Omental fat pad (tissue), 4 donors: ENCODE data around the gene IREB2. TPM values are rescaled to one million over a fixed set of nuclear protein-coding genes. Genes with fewer than 3 reads are reported as not detected.

Experiments
- ATAC-seq: fragments of 150-250 bp; one replicate; pipeline ENCODE4 v1.9.1; 2016; ENCODE audit warnings: mild to moderate bottlenecking, moderate library complexity; ENCODE audit not compliant: low FRiP score
- DNase-seq: peaks from one replicate; pipeline ENCODE4 v3.0.0-alpha.2; 2019; ENCODE audit warnings: low spot score
- total RNA-seq, 4 donors: library from RNA; depleted of rRNA; stranded (reverse); fragments of >200 nt; gene quantifications; one replicate each; pipeline ENCODE4 v1.1.0, GENCODE V29; 2016
- TF ChIP-seq, protein P1 (sequence below), 3 donors: fragments of 450-650 bp; IDR thresholded peaks; one replicate each; pipeline ENCODE4 v1.5.1; 2016 to 2017; ENCODE audit warnings: antibody characterized with exemption in 3 of 3, mild to moderate bottlenecking in 3 of 3, moderate library complexity in 2 of 3

The IREB2 gene
- total RNA-seq, 4 donors from 2014 or later: 24.0 to 46.5 (median 33.2) TPM

DNA sequence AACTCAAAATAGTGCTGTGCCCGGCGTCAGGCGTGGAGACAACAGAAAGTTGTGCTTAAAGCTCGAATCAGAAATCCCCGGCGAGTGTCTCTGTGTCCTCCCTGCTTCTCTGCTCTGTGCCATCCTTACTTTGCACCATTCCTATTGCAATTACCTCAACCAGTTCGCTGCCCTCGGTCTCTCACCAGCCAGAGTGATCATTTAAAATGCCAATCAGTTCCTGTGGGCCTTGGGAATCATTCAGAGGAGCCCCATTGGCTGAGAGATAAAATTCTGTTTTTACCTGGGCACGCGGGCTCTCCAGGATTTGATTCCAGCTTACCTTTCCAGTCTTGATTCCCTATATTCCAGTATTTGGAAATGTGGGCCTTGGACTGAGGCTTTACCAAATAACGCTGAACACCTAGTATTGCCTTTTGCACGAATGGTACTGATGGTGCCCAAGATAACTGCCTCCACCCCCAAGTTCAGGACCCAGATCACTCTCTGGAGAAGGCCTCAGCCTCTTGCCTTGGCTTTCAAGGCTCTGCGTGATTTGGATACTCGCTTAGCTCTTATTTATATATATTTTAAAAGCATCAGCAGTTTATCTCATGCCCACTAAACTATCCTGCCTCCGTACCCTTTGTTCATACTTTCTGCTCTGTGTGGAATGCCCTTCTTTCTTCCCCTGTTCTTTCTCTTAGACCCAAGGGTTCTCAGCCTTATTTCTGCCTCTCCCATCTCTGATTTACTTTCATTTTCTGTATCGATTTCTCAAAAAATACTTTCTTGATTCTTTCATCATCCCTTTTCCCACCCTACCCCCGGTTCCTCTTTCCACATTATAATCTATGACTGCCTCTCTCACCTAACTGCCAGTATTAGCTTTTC is 103.1 kb downstream of the IREB2 start:
- DNase-seq: no peak
- ATAC-seq: no peak
- TF ChIP-seq, protein P1, sequence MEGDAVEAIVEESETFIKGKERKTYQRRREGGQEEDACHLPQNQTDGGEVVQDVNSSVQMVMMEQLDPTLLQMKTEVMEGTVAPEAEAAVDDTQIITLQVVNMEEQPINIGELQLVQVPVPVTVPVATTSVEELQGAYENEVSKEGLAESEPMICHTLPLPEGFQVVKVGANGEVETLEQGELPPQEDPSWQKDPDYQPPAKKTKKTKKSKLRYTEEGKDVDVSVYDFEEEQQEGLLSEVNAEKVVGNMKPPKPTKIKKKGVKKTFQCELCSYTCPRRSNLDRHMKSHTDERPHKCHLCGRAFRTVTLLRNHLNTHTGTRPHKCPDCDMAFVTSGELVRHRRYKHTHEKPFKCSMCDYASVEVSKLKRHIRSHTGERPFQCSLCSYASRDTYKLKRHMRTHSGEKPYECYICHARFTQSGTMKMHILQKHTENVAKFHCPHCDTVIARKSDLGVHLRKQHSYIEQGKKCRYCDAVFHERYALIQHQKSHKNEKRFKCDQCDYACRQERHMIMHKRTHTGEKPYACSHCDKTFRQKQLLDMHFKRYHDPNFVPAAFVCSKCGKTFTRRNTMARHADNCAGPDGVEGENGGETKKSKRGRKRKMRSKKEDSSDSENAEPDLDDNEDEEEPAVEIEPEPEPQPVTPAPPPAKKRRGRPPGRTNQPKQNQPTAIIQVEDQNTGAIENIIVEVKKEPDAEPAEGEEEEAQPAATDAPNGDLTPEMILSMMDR (IDR thresholded peaks at IDR 0.05): no peak

DNA sequence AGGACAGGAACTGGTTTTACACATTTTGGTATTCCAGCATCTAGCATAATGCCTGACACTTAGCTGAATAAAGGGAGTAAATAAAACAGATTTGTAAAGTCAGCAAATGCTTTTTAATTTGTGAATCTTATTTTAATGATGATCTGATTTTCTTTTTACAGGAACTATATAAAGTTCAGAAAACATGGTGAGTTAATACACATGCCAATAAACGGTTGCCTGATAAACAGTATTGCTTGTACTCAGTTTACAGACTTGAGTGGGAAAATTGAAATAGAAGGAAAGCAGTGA is 103.7 kb downstream of the IREB2 start:
- no peak for ATAC-seq

DNA sequence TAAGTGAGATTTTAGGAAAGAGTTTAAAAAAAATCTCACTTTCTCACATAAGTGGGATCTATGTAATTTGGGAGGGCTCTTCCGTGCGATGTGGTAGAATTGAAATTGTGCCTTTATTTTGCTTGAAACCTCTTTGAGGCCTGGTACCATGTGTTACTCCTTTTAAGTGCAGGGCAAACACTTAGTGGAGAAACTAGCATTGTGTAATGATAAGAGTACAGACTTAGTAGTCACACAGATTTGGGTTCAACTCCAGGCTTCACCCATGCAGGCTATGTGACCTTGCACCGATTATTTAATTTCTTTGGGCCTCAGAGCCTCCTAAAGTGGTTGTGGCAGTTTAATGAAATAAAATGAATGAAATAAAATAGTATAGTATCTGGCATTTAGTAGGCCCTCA is 104.6 kb downstream of the IREB2 start:
- no peak for ATAC-seq
- TF ChIP-seq, protein P1 (IDR thresholded peaks at IDR 0.05): no peak
- DNase-seq: no peak

More for the DNA sequence above, 103.7 kb downstream of the IREB2 start:
- TF ChIP-seq, protein P1 (IDR thresholded peaks at IDR 0.05): no peak
- DNase-seq: no peak

DNA sequence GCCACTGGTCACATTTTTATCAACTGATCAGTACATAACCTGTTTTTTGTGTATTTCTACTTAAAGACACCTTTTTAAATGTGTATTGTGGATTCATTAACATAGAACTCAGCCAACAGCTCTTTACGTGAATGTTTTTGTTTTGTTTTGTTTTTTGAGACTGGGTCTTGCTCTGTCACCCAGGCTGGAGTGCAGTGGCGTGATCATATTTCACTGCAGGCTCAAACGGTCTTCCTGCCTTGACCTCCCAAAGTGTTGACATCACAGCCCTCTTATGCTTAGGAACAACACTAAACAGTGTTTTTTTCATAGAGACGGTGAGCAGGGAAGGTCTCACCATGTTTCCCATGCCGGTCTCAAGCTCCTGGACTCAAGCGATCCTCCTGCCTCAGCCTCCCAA is 112.2 kb downstream of the IREB2 start:
- ATAC-seq (no peak), DNase-seq (no peak)
- TF ChIP-seq, protein P1 (IDR thresholded peaks at IDR 0.05): no peak

DNA sequence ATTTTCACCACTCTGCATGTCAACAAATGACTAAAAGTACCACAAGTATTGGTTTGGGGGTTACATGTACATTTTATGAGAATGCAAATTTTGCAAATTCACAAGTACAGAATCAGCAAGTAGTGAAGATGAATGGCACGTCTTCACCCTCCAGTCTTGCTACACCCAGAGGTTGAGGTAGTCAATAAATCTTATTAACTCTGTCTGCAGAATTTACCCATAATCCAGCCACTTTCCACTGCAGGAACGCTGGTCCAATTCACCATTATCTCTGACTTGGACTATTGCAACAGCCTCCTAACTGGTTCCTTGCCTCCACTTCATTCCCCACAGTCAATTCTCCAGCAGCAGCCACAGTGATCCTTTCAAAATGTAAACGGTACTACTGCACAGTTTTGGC is 112.8 kb downstream of the IREB2 start:
- no peak for ATAC-seq
- no peak for DNase-seq
- TF ChIP-seq, protein P1 (IDR thresholded peaks at IDR 0.05): no peak

Other genes with a start within 250 kb of the IREB2 start
- not detected for gene ACSBG1, start 203.7 kb upstream of the IREB2 start, total RNA-seq
- gene DNAJA4, start 173.7 kb upstream of the IREB2 start, total RNA-seq: 10 to 100 TPM; 19.0 to 88.6 (median 28.9) TPM
- gene SKIC8, start 138.6 kb upstream of the IREB2 start, total RNA-seq: 10 to 100 TPM; 40.1 to 72.4 (median 65.4) TPM
- 1 to 10 TPM in 1 of 4 donors, not detected in 3; 1.6 TPM for gene CRABP1, start 97.9 kb upstream of the IREB2 start, total RNA-seq
- gene HYKK, start 69.4 kb downstream of the IREB2 start, total RNA-seq: 1 to 10 TPM; 3.8 to 8.0 (median 4.8) TPM
- gene PSMA4, start 102.2 kb downstream of the IREB2 start, total RNA-seq: 100 to 1,000 TPM in 3 of 4 donors, 10 to 100 TPM in 1; 88.9 to 143 (median 129) TPM
- gene CHRNA5, start 127.3 kb downstream of the IREB2 start, total RNA-seq: 1 to 10 TPM in 3 of 4 donors, under 1 TPM in 1; 0.63 to 3.1 (median 1.8) TPM
- 1 to 10 TPM in 1 of 4 donors, under 1 TPM in 1, not detected in 2; 0.09 to 1.3 TPM for gene CHRNA3, start 182.8 kb downstream of the IREB2 start, total RNA-seq
- gene CHRNB4, start 203.0 kb downstream of the IREB2 start, total RNA-seq: not detected